HG03060 (cell line): ENCODE results near the gene TUBGCP2.

ENCODE experiments used
- ATAC-seq: cut with Tn5 transposase; IDR thresholded peaks from one replicate; pipeline ENCODE4 v1.9.1; 2021; ENCODE audit warnings: low read depth, moderate number of reproducible peaks; ENCODE audit not compliant: unreplicated experiment

Gene TUBGCP2

GRCh38 chr10:133252223-133252552, 56.5 kb downstream of the TUBGCP2 start:
- no peak for ATAC-seq

GRCh38 chr10:133251388-133252222, 57.1 kb downstream of the TUBGCP2 start:
- no peak for ATAC-seq

GRCh38 chr10:133249975-133250754, 58.5 kb downstream of the TUBGCP2 start:
- no peak for ATAC-seq

- no peak for ATAC-seq
These were observed 59.4 kb downstream of the TUBGCP2 start for GRCh38 chr10:133249094-133249780.

- no peak for ATAC-seq
These were observed 60.3 kb downstream of the TUBGCP2 start for GRCh38 chr10:133248334-133248715.

GRCh38 chr10:133247681-133248333, 60.9 kb downstream of the TUBGCP2 start:
- ATAC-seq = no peak

GRCh38 chr10:133246236-133246626, 62.4 kb downstream of the TUBGCP2 start:
- ATAC-seq = no peak

- ATAC-seq = no peak
These were observed 63.0 kb downstream of the TUBGCP2 start for GRCh38 chr10:133245439-133246235.

GRCh38 chr10:133243593-133243992, 65.1 kb downstream of the TUBGCP2 start:
- no peak for ATAC-seq

- ATAC-seq = no peak
These were observed 65.9 kb downstream of the TUBGCP2 start for GRCh38 chr10:133242611-133243356.

GRCh38 chr10:133241501-133242205, 67.0 kb downstream of the TUBGCP2 start:
- no peak for ATAC-seq

GRCh38 chr10:133239990-133240389, 68.7 kb downstream of the TUBGCP2 start:
- no peak for ATAC-seq

- no peak for ATAC-seq
These were observed 70.2 kb downstream of the TUBGCP2 start for GRCh38 chr10:133238466-133238804.

GRCh38 chr10:133237588-133238465, 70.8 kb downstream of the TUBGCP2 start, which contains the start of gene VENTX:
Gene VENTX (plus strand): TSS chr10:133237855. CDS start chr10:133237915, 60 bp downstream.
- ATAC-seq = no peak

- no peak for ATAC-seq
These were observed 71.5 kb downstream of the TUBGCP2 start for GRCh38 chr10:133237241-133237587.

GRCh38 chr10:133236401-133237240, 72.1 kb downstream of the TUBGCP2 start:
- no peak for ATAC-seq

GRCh38 chr10:133235932-133236331, 72.7 kb downstream of the TUBGCP2 start:
- ATAC-seq = no peak
